Endothelial cell of umbilical vein (primary cell): ENCODE measurements around the gene CELF1. TPM values are rescaled to one million over a fixed set of nuclear protein-coding genes. Genes with fewer than 3 reads are reported as not detected.

Experiments used
- BruUV-seq: library from RNA; stranded (reverse); fragments of 400-500 nt; replicated peaks from 2 replicates; lab custom pipeline; 2021; lab: Mats Ljungman, UMichigan
- CTCF ChIA-PET: fragments of 300-600, 350-600 bp; sonication (Branson Sonifier 250); formaldehyde crosslinking; loops from one replicate; lab custom pipeline; 2021; ENCODE audit warnings: antibody characterized with exemption, inconsistent platforms; lab: Charles Lee
- POLR2A ChIA-PET: fragments of 300-600, 350-600 bp; sonication (Branson Sonifier 250); formaldehyde crosslinking; loops from one replicate; lab custom pipeline; 2021; ENCODE audit warnings: antibody characterized with exemption, inconsistent platforms; lab: Charles Lee
- DNase-seq: peaks from one replicate; pipeline ENCODE4 v3.0.0-alpha.2; 2011; ENCODE audit warnings: low read depth, low spot score
- FAIRE-seq: peaks from 2 replicates; lab custom pipeline; 2011; peaks lifted over from hg19 to GRCh38; lab: Jason Lieb, UNC
- H2AFZ ChIP-seq: 2 replicates; pipeline ENCODE4 v1.6.0; 2012; ENCODE audit warnings: low read depth, low read length, control low read depth, inconsistent platforms
- H3K27ac ChIP-seq: 2 replicates; pipeline ENCODE4 v1.5.1; 2011; ENCODE audit warnings: low read depth, mild to moderate bottlenecking, control low read depth, low read length, moderate library complexity; ENCODE audit not compliant: insufficient read depth
- H3K27me3 ChIP-seq, 2 experiments: 2 replicates each; pipeline versions ENCODE4 v1.6.0 to v1.6.1; 2011; ENCODE audit warnings: low read length in 2 of 2, mixed read lengths in 1 of 2; ENCODE audit not compliant: control insufficient read depth in 2 of 2, insufficient read depth in 2 of 2
- H3K36me3 ChIP-seq, 2 experiments: 2 replicates in 1 of 2; 3 replicates in 1 of 2; pipeline ENCODE4 v1.5.1; 2011; ENCODE audit warnings: low read length in 2 of 2, mild to moderate bottlenecking in 1 of 2, moderate library complexity in 1 of 2; ENCODE audit not compliant: control insufficient read depth in 2 of 2, insufficient read depth in 2 of 2; ENCODE audit errors: extremely low read depth in 1 of 2
- H3K4me1 ChIP-seq: 3 replicates; pipeline ENCODE4 v1.5.1; 2011; ENCODE audit warnings: mild to moderate bottlenecking, low read length; ENCODE audit not compliant: control insufficient read depth, insufficient read depth; ENCODE audit errors: extremely low read depth
- H3K4me2 ChIP-seq: 2 replicates; pipeline ENCODE4 v1.6.1; 2011; ENCODE audit warnings: low read length, control low read depth, mixed read lengths; ENCODE audit not compliant: insufficient read depth
- H3K4me3 ChIP-seq, 3 experiments: fragments of 200-600 bp in 1 of 3; sonication (generic), shearing (Covaris generic) in 1 of 3; replicated peaks in 1 of 3; 2 replicates each; pipeline ENCODE4 v1.5.1; 2011 to 2016; ENCODE audit warnings: control low read depth in 3 of 3, low read length in 3 of 3, mild to moderate bottlenecking in 2 of 3, inconsistent platforms in 1 of 3, low read depth in 1 of 3, moderate library complexity in 1 of 3; ENCODE audit not compliant: insufficient read depth in 1 of 3
- H3K79me2 ChIP-seq: 2 replicates; pipeline ENCODE4 v1.6.0; 2012; ENCODE audit warnings: low read length, inconsistent platforms; ENCODE audit not compliant: control insufficient read depth, insufficient read depth
- H3K9ac ChIP-seq: replicated peaks from 2 replicates; pipeline ENCODE3; 2011; ENCODE audit warnings: low read length, control low read depth; ENCODE audit not compliant: insufficient read depth; ENCODE audit errors: extremely low read depth
- H3K9me1 ChIP-seq: replicated peaks from 3 replicates; pipeline ENCODE4 v1.6.0; 2011; ENCODE audit warnings: mild to moderate bottlenecking, low read length; ENCODE audit not compliant: control insufficient read depth, insufficient read depth; ENCODE audit errors: extremely low read depth
- H3K9me3 ChIP-seq: replicated peaks from 2 replicates; pipeline ENCODE4 v1.5.1; 2012; ENCODE audit warnings: low read length, inconsistent platforms; ENCODE audit not compliant: control insufficient read depth, insufficient read depth
- H4K20me1 ChIP-seq: replicated peaks from 2 replicates; pipeline ENCODE3; 2011; ENCODE audit warnings: mild to moderate bottlenecking, low read length; ENCODE audit not compliant: control insufficient read depth, insufficient read depth; ENCODE audit errors: extremely low read depth
- EZH2 ChIP-seq: IDR thresholded peaks from 2 replicates; pipeline ENCODE4 v1.6.1; 2012; ENCODE audit warnings: borderline replicate concordance, low read depth, mild to moderate bottlenecking, moderate library complexity, low read length, inconsistent platforms; ENCODE audit not compliant: severe bottlenecking
- FOS ChIP-seq: IDR thresholded peaks from 2 replicates; pipeline ENCODE4 v1.6.1; 2011; ENCODE audit warnings: mild to moderate bottlenecking, low read length, moderate library complexity, borderline replicate concordance; ENCODE audit not compliant: insufficient read depth
- JUN ChIP-seq: IDR thresholded peaks from 2 replicates; pipeline ENCODE4 v1.6.1; 2011; ENCODE audit warnings: borderline replicate concordance, low read depth; ENCODE audit not compliant: insufficient read length, insufficient read depth
- MYC ChIP-seq: IDR thresholded peaks from one replicate; pipeline ENCODE4 v1.6.1; 2011; ENCODE audit warnings: mild to moderate bottlenecking, low read depth, low read length
- POLR2A ChIP-seq: IDR thresholded peaks from 2 replicates; pipeline ENCODE4 v1.6.1; 2012; ENCODE audit warnings: low read depth, mild to moderate bottlenecking, control low read depth, low read length
- dilution Hi-C: fragments of 300-500 bp; cut with MboI; formaldehyde crosslinking; loops from one replicate; pipeline ENCODE4 v1.15.0; 2019; ENCODE audit warnings: low sequenced_read_pairs; ENCODE audit not compliant: extremely low pct_ligation_motif_present
- intact Hi-C: fragments of 100-400 bp; cut with micrococcal nuclease; formaldehyde crosslinking; loops from one replicate; pipeline ENCODE4 v1.10.0; 2022
- polyA plus RNA-seq, 4 experiments: library from polyadenylated mRNA; depleted of rRNA in 3 of 4; stranded (reverse) in 3 of 4; unstranded in 1 of 4; fragments of >200 nt; gene quantifications; 2 replicates each; pipeline versions ENCODE4 v1.2.1 to v1.2.3, GENCODE V29; 2011 to 2012; ENCODE audit warnings: missing spikeins in 1 of 4
- total RNA-seq: library from RNA; stranded (reverse); gene quantifications from 2 replicates; pipeline ENCODE4 v1.2.3, GENCODE V29; 2021
- TF ChIP-seq, protein P1 (sequence below): IDR thresholded peaks from 2 replicates; pipeline ENCODE4 v1.6.1; 2011; ENCODE audit not compliant: insufficient read depth, insufficient read length
- TF ChIP-seq, protein P2 (sequence below), 2 donors: IDR thresholded peaks; 1 replicate in 1 of 2; 2 replicates in 1 of 2; pipeline ENCODE4 v1.5.1; 2011; ENCODE audit warnings: low read length in 2 of 2, mild to moderate bottlenecking in 2 of 2, moderate library complexity in 2 of 2, control low read depth in 1 of 2, inconsistent platforms in 1 of 2, low read depth in 1 of 2; ENCODE audit not compliant: insufficient read depth in 1 of 2; ENCODE audit errors: extremely low read depth in 1 of 2

The CELF1 gene
- total and polyA plus RNA-seq, 2 donors (not counting 3 experiments of a cell fraction or from before 2014, with no cell fraction given): 66.3 to 120 TPM

DNA sequence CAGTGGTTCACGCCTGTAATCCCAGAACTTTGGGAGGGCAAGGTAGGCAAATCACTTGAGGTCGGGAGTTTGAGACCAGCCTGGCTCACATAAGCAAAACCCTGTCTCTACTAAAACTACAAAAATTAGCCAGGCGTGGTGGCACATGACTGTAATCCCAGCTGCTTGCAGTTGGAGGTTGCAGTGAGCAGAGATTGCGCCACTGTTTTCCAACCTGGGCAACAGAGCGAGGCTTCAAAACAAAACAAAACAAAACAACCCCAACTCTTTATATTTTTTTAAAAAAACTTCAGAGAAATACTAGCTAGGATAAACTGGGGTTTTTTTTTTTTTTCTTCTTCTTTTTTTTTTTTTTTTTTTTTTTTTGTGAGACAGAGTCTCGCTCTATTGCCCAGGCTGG lies 72.2 kb downstream of the CELF1 start:
- no peak for FAIRE-seq

More for the DNA sequence above, 72.2 kb downstream of the CELF1 start:
- peaks cover 29 to 35% of the 10 kb centered on the region in 2 experiments for H3K36me3 ChIP-seq
- H3K4me2 ChIP-seq: no peak overlapping the region
- peaks cover 23% of the 10 kb centered on the region for H3K4me1 ChIP-seq
- ChIA-PET CTCF (interaction anchor here (1.1 kb wide), 1 partner anchor 14 kb away, joined by 3 read pairs; no protein-coding TSS in a partner anchor), POLR2A (interaction anchor here (0.6 kb wide), 1 partner anchor 162 kb away, joined by 3 read pairs; no protein-coding TSS in a partner anchor)
- peaks cover 4% of the 10 kb centered on the region for H3K79me2 ChIP-seq
- TF ChIP-seq JUN (no peak), MYC (no peak), EZH2 (no peak), FOS (no peak), POLR2A (no peak)
- TF ChIP-seq, protein P1, sequence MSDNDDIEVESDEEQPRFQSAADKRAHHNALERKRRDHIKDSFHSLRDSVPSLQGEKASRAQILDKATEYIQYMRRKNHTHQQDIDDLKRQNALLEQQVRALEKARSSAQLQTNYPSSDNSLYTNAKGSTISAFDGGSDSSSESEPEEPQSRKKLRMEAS: no peak
- TF ChIP-seq, protein P2, sequence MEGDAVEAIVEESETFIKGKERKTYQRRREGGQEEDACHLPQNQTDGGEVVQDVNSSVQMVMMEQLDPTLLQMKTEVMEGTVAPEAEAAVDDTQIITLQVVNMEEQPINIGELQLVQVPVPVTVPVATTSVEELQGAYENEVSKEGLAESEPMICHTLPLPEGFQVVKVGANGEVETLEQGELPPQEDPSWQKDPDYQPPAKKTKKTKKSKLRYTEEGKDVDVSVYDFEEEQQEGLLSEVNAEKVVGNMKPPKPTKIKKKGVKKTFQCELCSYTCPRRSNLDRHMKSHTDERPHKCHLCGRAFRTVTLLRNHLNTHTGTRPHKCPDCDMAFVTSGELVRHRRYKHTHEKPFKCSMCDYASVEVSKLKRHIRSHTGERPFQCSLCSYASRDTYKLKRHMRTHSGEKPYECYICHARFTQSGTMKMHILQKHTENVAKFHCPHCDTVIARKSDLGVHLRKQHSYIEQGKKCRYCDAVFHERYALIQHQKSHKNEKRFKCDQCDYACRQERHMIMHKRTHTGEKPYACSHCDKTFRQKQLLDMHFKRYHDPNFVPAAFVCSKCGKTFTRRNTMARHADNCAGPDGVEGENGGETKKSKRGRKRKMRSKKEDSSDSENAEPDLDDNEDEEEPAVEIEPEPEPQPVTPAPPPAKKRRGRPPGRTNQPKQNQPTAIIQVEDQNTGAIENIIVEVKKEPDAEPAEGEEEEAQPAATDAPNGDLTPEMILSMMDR (IDR thresholded peaks at IDR 0.05; ENCODE audit: extremely low read depth in 1 of 2, insufficient read depth in 1 of 2, low read depth in 1 of 2, low read length in 2 of 2): no peak
- H3K9ac ChIP-seq: no peak overlapping the region
- intact Hi-C loops (no loop called here), dilution Hi-C loops (no loop called here)
- no peak overlapping the region for H3K4me3 ChIP-seq
- H3K9me1 ChIP-seq: no peaks in the 10 kb centered on the region
- H4K20me1 ChIP-seq: no peaks in the 10 kb centered on the region
- no peak overlapping the region for H3K27ac ChIP-seq
- H3K9me3 ChIP-seq: no peaks in the 10 kb centered on the region
- H3K27me3 ChIP-seq: no peaks in the 10 kb centered on the region
- DNase-seq: no peak
- H2AFZ ChIP-seq: no peak overlapping the region
- BruUV-seq: no TSS peak
